ENCODE results near the gene BSX. TPM values are rescaled to one million over a fixed set of nuclear protein-coding genes. Genes with fewer than 3 reads are reported as not detected.

BSX gene
- total RNA-seq, 4 donors from 2014 or later: not detected

- H3K9me3 ChIP-seq: no peaks in the 10 kb centered on the region
- no peak for TF ChIP-seq CTCF (IDR thresholded peaks at IDR 0.05)
- no peak for TF ChIP-seq POLR2A (IDR thresholded peaks at IDR 0.05)
- TF ChIP-seq EP300 (IDR thresholded peaks at IDR 0.05; ENCODE audit: low read depth): no peak
- no peak for TF ChIP-seq POLR2AphosphoS5 (IDR thresholded peaks at IDR 0.05)
- in situ Hi-C loops (cut with MboI; ENCODE audit: low pct_ligation_motif_present in 1 of 4, low pct_unique_long_range_greater_than_20kb in 1 of 4, low sequenced_read_pairs in 3 of 4) (no loop called here), intact Hi-C loops (cut with DNase I; ENCODE audit: low total_unique reads) (no loop called here)
- no peak overlapping the region for H3K4me3 ChIP-seq
- no peak for DNase-seq
- peaks cover 0 to 13% (median 8%) of the 10 kb centered on the region in 4 donors for H3K4me1 ChIP-seq
- no peak overlapping the region for H3K27ac ChIP-seq
- 24 to 29% methylated on average over 13 to 21 of the region's 21 CpGs for WGBS, 2 donors (ENCODE audit: low coverage in 1 of 2)
- H3K27me3 ChIP-seq: peaks cover 85% of the 10 kb centered on the region
- no peaks in the 10 kb centered on the region for H3K36me3 ChIP-seq
Observed at GRCh38 chr11:122976061-122976733, 5.4 kb downstream of the BSX start.

- TF ChIP-seq CTCF (IDR thresholded peaks at IDR 0.05) (no peak), EP300 (IDR thresholded peaks at IDR 0.05; ENCODE audit: low read depth) (no peak), POLR2AphosphoS5 (IDR thresholded peaks at IDR 0.05) (no peak), POLR2A (IDR thresholded peaks at IDR 0.05) (no peak)
- Histone ChIP-seq H3K36me3 (no peaks in the 10 kb centered on the region), H3K4me3 (no peak overlapping the region), H3K27ac (no peak overlapping the region), H3K4me1 (no peaks in the 10 kb centered on the region), H3K27me3 (peaks cover 30% of the 10 kb centered on the region), H3K9me3 (no peaks in the 10 kb centered on the region)
- in situ Hi-C loops (cut with MboI; ENCODE audit: low pct_ligation_motif_present in 1 of 4, low pct_unique_long_range_greater_than_20kb in 1 of 4, low sequenced_read_pairs in 3 of 4) (no loop called here), intact Hi-C loops (cut with DNase I; ENCODE audit: low total_unique reads) (no loop called here)
- no peak for DNase-seq
- 62 to 76% methylated on average over 4 of the region's 4 CpGs for WGBS, 2 donors (ENCODE audit: low coverage in 1 of 2)
Observed at GRCh38 chr11:122963961-122964360, 17.7 kb downstream of the BSX start.

GRCh38 chr11:122954455-122954854 is 27.2 kb downstream of the BSX start:
- Histone ChIP-seq H3K4me3 (no peak overlapping the region), H3K4me1 (no peaks in the 10 kb centered on the region), H3K36me3 (no peaks in the 10 kb centered on the region), H3K27me3 (no peaks in the 10 kb centered on the region), H3K9me3 (no peaks in the 10 kb centered on the region), H3K27ac (no peak overlapping the region)
- intact Hi-C loops (cut with DNase I; ENCODE audit: low total_unique reads) (no loop called here), in situ Hi-C loops (cut with MboI; ENCODE audit: low pct_ligation_motif_present in 1 of 4, low pct_unique_long_range_greater_than_20kb in 1 of 4, low sequenced_read_pairs in 3 of 4) (no loop called here)
- TF ChIP-seq POLR2AphosphoS5 (IDR thresholded peaks at IDR 0.05) (no peak), EP300 (IDR thresholded peaks at IDR 0.05; ENCODE audit: low read depth) (no peak), CTCF (IDR thresholded peaks at IDR 0.05) (no peak), POLR2A (IDR thresholded peaks at IDR 0.05) (no peak)
- no peak for DNase-seq
- 85% methylated on average over 4 of the region's 4 CpGs; no CpG with 5 or more reads in 1 of the 2 donors for WGBS, 2 donors (ENCODE audit: low coverage in 1 of 2)

- in situ Hi-C loops (cut with MboI; ENCODE audit: low pct_ligation_motif_present in 1 of 4, low pct_unique_long_range_greater_than_20kb in 1 of 4, low sequenced_read_pairs in 3 of 4): no loop called here
Observed at GRCh38 chr11:122951211-122951610, 30.4 kb downstream of the BSX start.

More at GRCh38 chr11:122951211-122951610, 30.4 kb downstream of the BSX start:
- H3K27ac ChIP-seq: no peak overlapping the region
- no peaks in the 10 kb centered on the region for H3K27me3 ChIP-seq
- no peak for TF ChIP-seq EP300 (IDR thresholded peaks at IDR 0.05; ENCODE audit: low read depth)
- no peak for TF ChIP-seq POLR2AphosphoS5 (IDR thresholded peaks at IDR 0.05)
- TF ChIP-seq CTCF (IDR thresholded peaks at IDR 0.05): no peak
- no peak for TF ChIP-seq POLR2A (IDR thresholded peaks at IDR 0.05)
- no peaks in the 10 kb centered on the region for H3K9me3 ChIP-seq
- no peaks in the 10 kb centered on the region for H3K4me1 ChIP-seq
- intact Hi-C loops (cut with DNase I; ENCODE audit: low total_unique reads): no loop called here
- no peak for DNase-seq
- H3K4me3 ChIP-seq: no peak overlapping the region
- 56 to 83% methylated on average over 2 of the region's 2 CpGs for WGBS, 2 donors (ENCODE audit: low coverage in 1 of 2)
- H3K36me3 ChIP-seq: no peaks in the 10 kb centered on the region
